GM13977 (cell line): ENCODE measurements around the gene DNLZ.

Experiments used
- DNase-seq: peaks from one replicate; pipeline ENCODE4 v3.0.0; 2012; ENCODE audit warnings: low spot score
- in situ Hi-C: fragments of 300-500 bp; cut with MboI; formaldehyde crosslinking; loops from one replicate; pipeline ENCODE4 v1.12.0; 2022; ENCODE audit warnings: low sequenced_read_pairs, low pct_unique_long_range_greater_than_20kb, mixed read lengths, inconsistent platforms; ENCODE audit not compliant: unreplicated experiment
- TF ChIP-seq, protein P1 (sequence below): IDR thresholded peaks from 2 replicates; pipeline ENCODE4 v1.5.1; 2012; ENCODE audit warnings: mild to moderate bottlenecking, control low read depth; ENCODE audit not compliant: insufficient read depth; ENCODE audit errors: extremely low read depth, missing control alignments

The DNLZ gene

DNA sequence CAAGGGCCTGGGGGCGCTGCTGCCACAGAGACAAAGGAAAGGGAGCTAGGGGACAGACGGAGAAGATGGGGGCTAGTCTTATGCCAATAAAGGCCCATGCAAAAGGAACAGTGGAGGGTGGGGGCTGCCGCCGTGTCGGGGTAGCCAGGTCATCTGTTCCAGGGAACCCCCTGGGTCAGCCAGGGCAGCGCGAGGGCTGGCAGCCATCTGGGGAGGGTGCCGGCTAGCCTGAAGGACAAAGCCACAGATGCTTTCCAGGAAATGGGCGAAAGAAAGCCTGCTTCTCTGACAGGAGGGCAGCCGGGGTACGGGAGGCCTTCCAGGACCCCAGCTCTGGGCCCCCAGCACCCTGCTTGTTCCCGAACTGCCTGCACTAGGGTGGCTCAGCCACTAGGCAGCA is 11.6 kb upstream of the DNLZ start:
- DNase-seq = no peak
- TF ChIP-seq, protein P1, sequence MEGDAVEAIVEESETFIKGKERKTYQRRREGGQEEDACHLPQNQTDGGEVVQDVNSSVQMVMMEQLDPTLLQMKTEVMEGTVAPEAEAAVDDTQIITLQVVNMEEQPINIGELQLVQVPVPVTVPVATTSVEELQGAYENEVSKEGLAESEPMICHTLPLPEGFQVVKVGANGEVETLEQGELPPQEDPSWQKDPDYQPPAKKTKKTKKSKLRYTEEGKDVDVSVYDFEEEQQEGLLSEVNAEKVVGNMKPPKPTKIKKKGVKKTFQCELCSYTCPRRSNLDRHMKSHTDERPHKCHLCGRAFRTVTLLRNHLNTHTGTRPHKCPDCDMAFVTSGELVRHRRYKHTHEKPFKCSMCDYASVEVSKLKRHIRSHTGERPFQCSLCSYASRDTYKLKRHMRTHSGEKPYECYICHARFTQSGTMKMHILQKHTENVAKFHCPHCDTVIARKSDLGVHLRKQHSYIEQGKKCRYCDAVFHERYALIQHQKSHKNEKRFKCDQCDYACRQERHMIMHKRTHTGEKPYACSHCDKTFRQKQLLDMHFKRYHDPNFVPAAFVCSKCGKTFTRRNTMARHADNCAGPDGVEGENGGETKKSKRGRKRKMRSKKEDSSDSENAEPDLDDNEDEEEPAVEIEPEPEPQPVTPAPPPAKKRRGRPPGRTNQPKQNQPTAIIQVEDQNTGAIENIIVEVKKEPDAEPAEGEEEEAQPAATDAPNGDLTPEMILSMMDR = no peak
- in situ Hi-C loops = no loop called here

DNA sequence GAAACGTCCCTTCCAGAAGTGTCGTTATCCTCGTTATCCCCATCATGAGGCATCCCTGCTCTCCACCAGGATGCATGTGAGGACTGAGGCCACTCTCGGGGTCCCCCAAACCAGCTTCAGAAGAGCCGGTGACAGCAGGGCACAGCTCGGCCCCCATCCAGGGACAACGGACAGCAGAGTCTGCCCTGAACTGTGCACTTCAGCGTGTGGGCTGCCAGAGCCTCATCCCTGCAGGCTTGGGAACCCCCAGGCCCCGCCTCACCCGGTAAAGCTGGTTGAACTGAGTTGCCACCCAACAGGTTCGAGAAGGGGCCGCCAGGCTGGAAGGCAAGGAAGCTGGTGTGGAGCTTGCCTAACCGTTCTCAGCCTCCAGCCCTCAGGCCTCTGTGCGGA is 10.6 kb upstream of the DNLZ start:
- TF ChIP-seq, protein P1 = no peak
- in situ Hi-C loops = no loop called here
- no peak for DNase-seq

DNA sequence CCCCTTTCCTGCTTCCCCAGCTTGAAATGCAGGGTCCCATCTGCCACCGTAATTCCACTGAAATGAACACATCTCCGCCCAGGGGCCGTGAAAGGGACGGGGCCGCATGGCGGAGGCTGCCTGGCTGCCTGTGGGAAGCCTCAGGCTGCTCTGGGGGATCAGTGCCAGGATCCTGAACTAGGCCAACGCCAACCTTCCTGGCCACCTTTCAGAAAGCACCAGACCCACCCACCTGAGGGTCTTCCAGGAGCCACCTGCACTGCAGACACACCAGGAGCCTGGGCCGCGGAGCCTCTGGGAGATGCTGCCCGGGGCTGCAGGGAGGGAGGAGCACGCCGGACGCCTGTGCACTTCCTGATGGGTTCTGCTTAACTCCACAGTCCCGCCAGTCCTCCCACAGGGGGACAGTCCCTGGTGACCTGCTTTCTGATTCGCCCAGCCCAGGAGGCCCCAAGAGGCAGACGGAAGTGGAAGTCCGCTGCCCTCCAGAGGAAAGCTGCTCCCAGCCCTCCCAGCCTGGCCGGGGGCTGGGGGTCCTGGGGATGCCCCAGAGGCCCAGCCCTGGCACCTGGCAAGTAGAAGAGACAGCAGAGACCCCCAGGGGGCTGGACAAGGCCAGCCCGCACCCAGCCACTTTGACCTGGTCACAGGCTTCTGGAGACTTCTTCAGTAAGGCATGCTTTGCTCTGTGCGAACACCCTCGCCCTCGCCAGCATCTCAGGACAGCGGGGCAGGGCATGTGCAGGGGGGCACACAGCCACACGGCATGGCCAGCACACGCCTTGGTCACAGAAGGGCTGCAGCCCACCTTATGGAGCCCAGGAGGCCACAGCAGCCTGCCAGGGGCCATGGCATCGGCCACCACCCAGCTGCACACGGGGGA is 10.0 kb upstream of the DNLZ start, which contains the start of gene CARD9:
Gene CARD9, minus strand, starts transcription at position 370 of the 883 bp plus-strand sequence. CDS start 1,591 bp downstream, outside the sequence.
- in situ Hi-C loops = no loop called here
- peak; percentile 71 for DNase-seq
- TF ChIP-seq, protein P1 = no peak

DNA sequence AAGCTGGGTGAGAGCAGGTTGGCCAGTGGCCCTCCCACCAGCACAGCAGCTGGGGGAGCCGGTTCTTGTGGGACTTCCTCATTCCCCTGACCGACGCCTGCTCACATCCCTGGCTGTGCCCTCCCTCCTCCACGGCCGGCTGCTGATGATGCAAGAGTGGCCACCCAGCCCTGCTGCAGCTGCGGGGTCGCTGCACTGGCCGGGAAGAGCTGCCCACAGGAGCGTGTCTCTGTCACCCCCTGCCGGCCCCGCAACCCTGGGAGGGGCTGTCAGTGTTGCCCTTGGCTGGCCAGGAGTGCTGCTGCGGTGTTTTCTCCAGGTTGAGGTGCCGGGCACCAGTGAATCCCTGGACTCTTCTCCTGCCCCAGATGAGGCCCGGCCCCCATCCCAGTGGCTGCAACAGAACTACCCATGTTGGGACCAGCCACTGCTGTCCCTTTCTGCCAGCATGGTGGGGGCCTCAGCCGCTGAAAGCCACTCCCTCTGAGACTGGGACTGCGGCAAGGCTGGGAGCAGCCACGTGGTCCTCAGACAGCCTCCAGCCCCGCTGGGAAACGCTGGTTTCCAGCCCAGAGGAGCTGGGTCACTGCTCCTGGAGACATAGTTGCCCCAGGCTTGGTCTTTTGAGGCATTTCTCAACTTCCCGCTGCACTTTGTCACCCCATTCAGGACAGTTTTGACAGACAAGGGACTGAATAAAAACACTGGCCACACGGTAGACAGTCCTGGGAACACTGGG is 9.2 kb upstream of the DNLZ start:
- in situ Hi-C loops = no loop called here
- TF ChIP-seq, protein P1 = peak; percentile 23
- no peak for DNase-seq

DNA sequence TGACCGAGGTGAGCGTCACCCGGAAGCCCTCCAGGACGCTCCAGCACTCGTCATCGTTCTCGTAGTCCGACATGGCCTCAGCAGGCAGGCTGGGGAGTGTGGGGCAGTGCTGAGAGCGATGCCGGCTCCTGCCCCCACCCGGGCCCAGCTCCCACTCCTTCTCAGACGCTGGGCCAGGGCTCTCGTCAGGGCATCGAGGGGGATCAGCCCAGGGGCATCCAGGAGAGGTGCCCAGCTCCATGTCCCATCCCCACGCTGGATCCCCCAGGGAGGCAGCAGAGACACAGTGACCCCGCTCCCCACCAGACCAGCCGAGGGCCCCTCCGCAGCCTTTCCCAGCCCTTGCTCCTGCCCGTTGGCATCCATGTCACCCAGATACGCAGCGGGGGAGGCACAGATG is 8.5 kb upstream of the DNLZ start:
- TF ChIP-seq, protein P1 = no peak
- in situ Hi-C loops = no loop called here
- no peak for DNase-seq

DNA sequence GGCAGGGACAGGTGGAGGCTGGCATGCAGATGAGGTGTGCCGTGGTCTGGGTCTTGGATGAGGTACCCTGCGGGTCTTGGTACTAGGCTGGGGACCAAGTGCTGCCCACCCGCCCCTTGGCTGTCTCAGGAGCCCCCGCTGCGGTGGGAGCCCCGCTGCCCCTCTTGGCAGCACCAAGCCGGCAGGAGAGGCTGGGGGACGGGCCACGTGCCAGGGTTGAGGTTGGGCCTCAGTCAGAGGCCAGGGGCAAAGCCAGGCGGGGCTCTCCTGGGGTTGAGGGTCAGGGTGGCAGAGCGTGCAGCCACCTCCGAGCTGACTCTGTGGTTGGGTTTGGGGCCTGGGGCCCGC is 8.0 kb upstream of the DNLZ start:
- in situ Hi-C loops = no loop called here
- no peak for DNase-seq
- TF ChIP-seq, protein P1 = no peak
